Stimulated activated CD8-positive, alpha-beta memory T cell treated with anti-CD3 and anti-CD28 coated beads, Interleukin-15, amount 100 ng/mL, for 48 hours (primary cell): ENCODE data around the gene CDS2.

Experiments used
- DNase-seq, 2 donors: peaks; one replicate each; pipeline ENCODE4 v3.0.0-alpha.2; 2020; ENCODE audit warnings: low read depth in 2 of 2

CDS2 gene

GRCh38 chr20:5212907-5213487 lies 86.2 kb downstream of the CDS2 start:
- DNase-seq, result no peak

GRCh38 chr20:5214826-5215225 lies 88.0 kb downstream of the CDS2 start:
- no peak for DNase-seq

GRCh38 chr20:5215672-5216304 lies 89.0 kb downstream of the CDS2 start:
- DNase-seq, result no peak

GRCh38 chr20:5216663-5217062 lies 89.9 kb downstream of the CDS2 start:
- no peak for DNase-seq

GRCh38 chr20:5217616-5218015 lies 90.8 kb downstream of the CDS2 start:
- DNase-seq, result no peak

GRCh38 chr20:5220321-5221060 lies 93.7 kb downstream of the CDS2 start:
- DNase-seq, result no peak

- DNase-seq, result no peak
These were observed 94.2 kb downstream of the CDS2 start for GRCh38 chr20:5221061-5221430.

- peak; percentile 3 to 32 for DNase-seq
These were observed 96.3 kb downstream of the CDS2 start for GRCh38 chr20:5222919-5223634.

- DNase-seq, result no peak
These were observed 103.7 kb downstream of the CDS2 start for GRCh38 chr20:5230544-5230943.

- DNase-seq, result no peak
These were observed 107.3 kb downstream of the CDS2 start for GRCh38 chr20:5234158-5234557.

- no peak for DNase-seq
These were observed 108.2 kb downstream of the CDS2 start for GRCh38 chr20:5234978-5235377.
